Activated CD4-positive, alpha-beta T cell treated with anti-CD3 and anti-CD28 coated beads, Interleukin-2, amount 10 ng/mL, durations not matched to agents 7 days and 5 days (primary cell): ENCODE results near the gene CXCR2. TPM values are rescaled to one million over a fixed set of nuclear protein-coding genes. Genes with fewer than 3 reads are reported as not detected.

Experiments used
- CTCF ChIA-PET: fragments of 350-600 bp; sonication (Branson Sonifier 250); formaldehyde crosslinking; loops from one replicate; lab custom pipeline; 2021; ENCODE audit warnings: antibody characterized with exemption; lab: Charles Lee
- POLR2A ChIA-PET: fragments of 350-600 bp; sonication (Branson Sonifier 250); formaldehyde crosslinking; loops from one replicate; lab custom pipeline; 2021; ENCODE audit warnings: antibody characterized with exemption; lab: Charles Lee
- DNase-seq: peaks from one replicate; pipeline ENCODE4 v3.0.0-alpha.2; 2020
- H3K27ac Mint-ChIP-seq: one replicate; pipeline ENCODE4 v1.8.0; 2021; ENCODE audit warnings: mild to moderate bottlenecking, moderate library complexity, mixed read lengths
- H3K27me3 Mint-ChIP-seq: one replicate; pipeline ENCODE4 v1.8.0; 2021; ENCODE audit warnings: mixed read lengths
- H3K36me3 Mint-ChIP-seq: one replicate; pipeline ENCODE4 v1.8.0; 2021; ENCODE audit warnings: low read depth, mixed read lengths
- H3K4me1 Mint-ChIP-seq: one replicate; pipeline ENCODE4 v1.8.0; 2021; ENCODE audit warnings: mixed read lengths
- H3K4me3 Mint-ChIP-seq: one replicate; pipeline ENCODE4 v1.8.0; 2021; ENCODE audit warnings: mild to moderate bottlenecking, moderate library complexity, mixed read lengths
- H3K9me3 Mint-ChIP-seq: one replicate; pipeline ENCODE4 v1.8.0; 2021; ENCODE audit warnings: mixed read lengths
- total RNA-seq, 2 experiments: library from RNA; stranded (reverse); gene quantifications; one replicate each; pipeline ENCODE4 v1.2.3, GENCODE V29; 2021

Gene CXCR2
- under 1 TPM; 0.20 to 0.37 TPM for total RNA-seq

GRCh38 chr2:218125626-218126080 lies at the start of gene CXCR2:
Gene CXCR2, plus strand, starts transcription at chr2:218126028. Its CDS starts 8,774 bp downstream, at chr2:218134802.
- ChIA-PET CTCF (interaction anchor here (0.6 kb wide), 1 partner anchor 226 kb away, joined by 3 read pairs; no protein-coding TSS in a partner anchor), POLR2A (no interaction called here)
- DNase-seq, result no peak
- Mint-ChIP-seq H3K4me1 (peaks cover 13% of the 10 kb centered on the region), H3K36me3 (no peaks in the 10 kb centered on the region), H3K4me3 (peak within 1 kb of the TSS; percentile 25), H3K9me3 (peaks cover 15% of the 10 kb centered on the region), H3K27me3 (peaks cover 22% of the 10 kb centered on the region), H3K27ac (peak within 1 kb of the TSS; percentile 59)

DNA sequence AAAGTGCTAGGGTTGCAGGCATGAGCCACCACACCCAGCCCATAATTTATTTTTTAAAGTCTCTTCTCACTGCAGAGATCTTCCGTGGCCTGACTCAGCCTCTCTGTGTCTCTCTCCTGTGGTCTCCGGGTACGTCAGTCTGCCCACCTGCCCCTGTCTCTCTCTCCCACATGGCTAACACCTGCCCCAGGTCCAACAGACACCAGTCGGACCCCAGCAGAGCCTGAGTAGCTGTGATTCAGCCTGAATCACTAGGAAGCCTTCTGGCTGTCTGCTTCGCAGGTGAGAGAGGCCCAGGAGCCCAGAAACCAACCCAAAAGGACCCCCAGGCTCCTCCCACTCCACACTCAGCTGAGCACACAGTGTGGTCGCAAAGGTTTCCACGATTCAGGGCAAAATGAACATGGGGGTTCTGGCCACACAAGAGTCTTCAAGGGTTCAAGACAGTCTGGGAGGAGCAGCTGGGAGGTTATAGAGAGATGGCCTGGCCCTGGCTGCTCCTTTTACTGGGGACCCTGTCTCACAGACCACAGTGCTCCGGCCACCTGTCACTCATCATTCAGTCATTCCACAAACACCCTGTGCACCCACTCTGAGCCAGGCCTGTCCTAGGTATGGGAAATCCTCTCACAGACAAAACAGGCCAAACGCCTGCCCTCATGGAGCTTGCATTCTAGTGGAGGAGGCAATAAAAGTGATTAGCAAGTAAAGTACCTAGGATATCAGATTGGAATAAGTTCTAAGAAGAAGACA lies 48.2 kb upstream of the CXCR2 start:
- ChIA-PET POLR2A (no interaction called here), CTCF (no interaction called here)
- DNase-seq, result no peak
- Mint-ChIP-seq H3K4me3 (no peak overlapping the region), H3K36me3 (no peaks in the 10 kb centered on the region), H3K4me1 (no peaks in the 10 kb centered on the region), H3K27ac (no peak overlapping the region), H3K27me3 (no peaks in the 10 kb centered on the region), H3K9me3 (no peaks in the 10 kb centered on the region)

- H3K36me3 Mint-ChIP-seq, result no peaks in the 10 kb centered on the region
- no peak overlapping the region for H3K4me3 Mint-ChIP-seq
- no peaks in the 10 kb centered on the region for H3K9me3 Mint-ChIP-seq
- ChIA-PET CTCF (interaction anchor here (2.1 kb wide), 1 partner anchor 10 kb away, joined by 6 read pairs; no protein-coding TSS in a partner anchor), POLR2A (no interaction called here)
- H3K27ac Mint-ChIP-seq, result no peak overlapping the region
- DNase-seq, result no peak
- H3K27me3 Mint-ChIP-seq, result peaks cover 2% of the 10 kb centered on the region
- no peaks in the 10 kb centered on the region for H3K4me1 Mint-ChIP-seq
These were observed 45.6 kb upstream of the CXCR2 start for GRCh38 chr2:218079943-218080913.

DNA sequence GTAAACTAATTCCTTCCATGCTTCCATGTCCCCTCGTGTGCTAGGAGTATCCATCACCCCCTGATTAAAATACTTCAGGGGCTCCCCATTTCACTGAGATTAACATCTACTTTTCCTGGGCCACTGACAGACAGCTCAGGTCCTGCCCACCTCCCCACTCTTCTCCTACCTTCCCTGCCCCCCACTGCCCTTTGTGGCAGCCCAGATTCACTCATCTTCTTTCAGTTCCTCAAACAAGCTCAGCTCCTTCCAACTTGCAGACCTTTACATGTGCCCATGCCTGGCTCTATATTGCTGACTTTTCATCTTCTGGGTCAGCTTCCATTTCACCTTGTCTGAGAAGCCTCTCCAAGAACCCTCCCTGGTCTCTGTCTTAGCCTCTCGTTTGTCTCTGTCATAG lies 44.8 kb upstream of the CXCR2 start:
- Mint-ChIP-seq H3K27ac (no peak overlapping the region), H3K27me3 (peaks cover 5% of the 10 kb centered on the region), H3K36me3 (peaks cover 1% of the 10 kb centered on the region), H3K9me3 (peaks cover 2% of the 10 kb centered on the region), H3K4me3 (no peak overlapping the region), H3K4me1 (no peaks in the 10 kb centered on the region)
- no peak for DNase-seq
- POLR2A ChIA-PET, result no interaction called here
- CTCF ChIA-PET, result no interaction called here

DNA sequence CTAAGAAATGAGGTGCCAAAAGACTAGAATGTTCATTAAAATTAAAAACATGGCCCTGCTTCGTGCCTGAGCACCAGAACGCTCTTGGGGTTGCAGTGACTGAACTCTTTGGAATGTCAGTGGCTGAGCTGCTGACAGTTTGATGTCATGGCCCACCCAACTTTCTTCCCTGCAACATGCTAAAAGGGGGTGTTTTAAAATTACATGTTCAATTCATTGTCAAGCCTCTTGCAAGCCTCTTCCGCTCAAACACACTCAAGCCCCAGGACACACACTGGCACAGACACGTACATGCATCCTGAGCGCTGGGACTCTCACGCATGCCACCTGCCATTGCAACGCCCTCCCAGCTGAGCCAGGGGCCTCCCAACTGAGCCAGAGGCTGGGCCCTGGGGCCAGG lies 44.1 kb upstream of the CXCR2 start:
- ChIA-PET CTCF (no interaction called here), POLR2A (no interaction called here)
- Mint-ChIP-seq H3K4me3 (no peak overlapping the region), H3K4me1 (no peaks in the 10 kb centered on the region), H3K27ac (no peak overlapping the region), H3K36me3 (peaks cover 6% of the 10 kb centered on the region), H3K9me3 (peaks cover 8% of the 10 kb centered on the region), H3K27me3 (peaks cover 11% of the 10 kb centered on the region)
- DNase-seq, result no peak

DNA sequence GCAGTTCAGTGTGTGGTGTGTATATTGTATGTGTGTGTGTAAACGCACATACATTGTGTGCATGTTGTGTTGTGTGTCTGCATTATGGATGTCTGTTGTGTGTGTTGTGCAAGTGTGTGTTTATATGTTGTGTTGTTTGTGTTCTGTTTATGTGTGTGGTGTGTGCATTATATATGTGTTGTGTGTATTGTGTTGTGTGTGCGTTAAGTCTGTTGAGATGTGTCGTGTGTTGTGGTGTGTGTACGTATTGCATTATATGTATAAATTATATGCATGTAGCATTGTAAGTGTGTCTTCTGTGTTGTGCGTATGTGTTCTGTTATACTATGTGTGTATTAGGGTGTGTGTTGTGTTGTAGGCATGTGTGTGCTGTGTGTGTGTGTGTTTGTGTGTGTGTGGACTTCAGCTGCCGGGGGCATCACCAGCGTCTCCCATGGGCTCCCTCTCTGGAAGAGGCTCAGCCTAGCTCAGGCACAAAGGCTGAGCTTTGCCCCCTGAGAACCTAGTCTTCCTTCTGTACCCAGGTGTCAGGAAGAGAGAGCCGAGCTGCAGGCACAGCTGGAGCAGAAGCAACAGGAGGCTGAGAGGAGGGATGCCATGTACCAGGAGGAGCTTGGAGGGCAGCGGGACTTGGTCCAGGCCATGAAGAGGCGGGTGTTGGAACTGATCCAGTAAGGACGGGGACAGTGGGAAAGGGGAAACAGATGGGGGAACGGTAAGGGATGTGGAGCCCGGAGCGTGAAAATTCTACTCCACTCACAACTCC lies 43.1 kb upstream of the CXCR2 start:
- H3K36me3 Mint-ChIP-seq, result peaks cover 6% of the 10 kb centered on the region
- H3K27me3 Mint-ChIP-seq, result peaks cover 12% of the 10 kb centered on the region
- no peak overlapping the region for H3K4me3 Mint-ChIP-seq
- H3K9me3 Mint-ChIP-seq, result peaks cover 8% of the 10 kb centered on the region
- POLR2A ChIA-PET, result no interaction called here
- H3K27ac Mint-ChIP-seq, result no peak overlapping the region
- no peaks in the 10 kb centered on the region for H3K4me1 Mint-ChIP-seq
- DNase-seq, result no peak
- CTCF ChIA-PET, result interaction anchor here (0.8 to 1.2 kb wide), 2 partner anchors 9 to 21 kb away, joined by 3 to 4 read pairs; no protein-coding TSS in a partner anchor

GRCh38 chr2:218083352-218083676 lies 42.5 kb upstream of the CXCR2 start:
- Mint-ChIP-seq H3K36me3 (peaks cover 6% of the 10 kb centered on the region), H3K4me1 (no peaks in the 10 kb centered on the region), H3K4me3 (no peak overlapping the region), H3K27me3 (peaks cover 14% of the 10 kb centered on the region), H3K27ac (no peak overlapping the region), H3K9me3 (peaks cover 8% of the 10 kb centered on the region)
- ChIA-PET POLR2A (no interaction called here), CTCF (interaction anchor here (0.8 to 1.2 kb wide), 2 partner anchors 9 to 21 kb away, joined by 3 to 4 read pairs; no protein-coding TSS in a partner anchor)
- DNase-seq, result no peak

DNA sequence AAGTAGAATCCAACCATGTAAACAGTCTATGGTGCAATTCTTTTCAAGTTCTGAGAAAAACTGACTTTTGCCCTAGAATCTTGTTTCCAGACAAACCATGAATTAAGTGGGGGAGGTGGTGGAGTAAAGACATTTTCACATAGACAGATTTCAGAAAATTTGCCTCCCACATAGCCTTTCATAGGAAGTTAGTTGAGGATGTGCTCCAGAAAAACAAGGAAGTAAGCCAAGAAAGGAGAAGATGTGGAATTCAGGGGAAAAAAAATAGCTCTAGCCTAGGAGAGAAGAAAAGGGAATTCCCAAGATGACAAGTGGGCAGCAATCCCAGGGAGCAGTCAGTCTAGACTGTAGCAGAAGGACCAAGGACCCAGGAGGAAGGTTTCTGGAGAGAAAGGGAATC lies 39.4 kb upstream of the CXCR2 start:
- H3K9me3 Mint-ChIP-seq, result peaks cover 8% of the 10 kb centered on the region
- DNase-seq, result no peak
- CTCF ChIA-PET, result interaction anchor here (1.5 kb wide), 1 partner anchor 301 kb away, joined by 3 read pairs; no protein-coding TSS in a partner anchor
- H3K4me3 Mint-ChIP-seq, result no peak overlapping the region
- H3K4me1 Mint-ChIP-seq, result no peaks in the 10 kb centered on the region
- H3K36me3 Mint-ChIP-seq, result peaks cover 6% of the 10 kb centered on the region
- no peak overlapping the region for H3K27ac Mint-ChIP-seq
- POLR2A ChIA-PET, result no interaction called here
- peaks cover 18% of the 10 kb centered on the region for H3K27me3 Mint-ChIP-seq

DNA sequence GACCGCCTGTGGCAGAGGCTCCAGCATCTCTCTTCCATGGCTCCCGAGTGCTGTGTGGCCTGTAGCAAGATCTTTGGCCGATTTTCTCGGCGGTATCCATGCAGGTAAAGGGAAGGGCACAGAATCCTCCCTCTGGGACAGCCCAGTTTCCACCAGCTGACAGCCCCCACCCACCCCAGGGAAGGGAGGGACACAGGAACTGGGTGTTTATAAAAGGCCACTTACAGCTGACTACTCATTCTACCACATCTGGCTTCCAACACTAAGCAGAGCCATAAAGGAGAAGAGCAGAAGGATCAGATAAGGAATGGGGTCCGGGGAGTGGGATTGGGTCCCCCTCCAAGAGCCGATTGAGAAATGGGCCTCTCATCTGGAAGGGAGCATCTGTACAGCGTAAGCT lies 36.6 kb upstream of the CXCR2 start:
- Mint-ChIP-seq H3K9me3 (peaks cover 8% of the 10 kb centered on the region), H3K27ac (no peak overlapping the region), H3K4me3 (no peak overlapping the region), H3K4me1 (no peaks in the 10 kb centered on the region), H3K36me3 (peaks cover 6% of the 10 kb centered on the region), H3K27me3 (peaks cover 20% of the 10 kb centered on the region)
- CTCF ChIA-PET, result no interaction called here
- POLR2A ChIA-PET, result no interaction called here
- no peak for DNase-seq

DNA sequence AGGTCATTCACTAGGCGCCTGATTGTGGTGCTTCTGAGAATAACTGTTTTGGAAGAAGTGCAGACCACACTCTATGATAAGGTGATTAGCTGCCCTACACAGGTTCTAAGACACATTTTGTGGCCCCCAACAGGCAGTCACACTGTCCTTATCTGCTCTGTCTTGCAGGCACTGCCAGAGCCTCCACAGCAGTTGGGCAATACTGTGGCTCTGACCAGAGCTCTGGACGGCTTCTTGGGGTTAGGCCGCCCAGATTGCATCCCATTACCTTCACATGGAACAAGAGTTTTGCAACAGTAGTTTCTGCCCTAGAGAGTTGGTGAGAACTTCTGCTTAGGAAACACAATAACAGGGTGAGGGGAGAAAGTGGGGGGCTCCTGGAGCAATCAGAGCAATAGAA lies 34.1 kb upstream of the CXCR2 start:
- no peak overlapping the region for H3K27ac Mint-ChIP-seq
- CTCF ChIA-PET, result no interaction called here

DNA sequence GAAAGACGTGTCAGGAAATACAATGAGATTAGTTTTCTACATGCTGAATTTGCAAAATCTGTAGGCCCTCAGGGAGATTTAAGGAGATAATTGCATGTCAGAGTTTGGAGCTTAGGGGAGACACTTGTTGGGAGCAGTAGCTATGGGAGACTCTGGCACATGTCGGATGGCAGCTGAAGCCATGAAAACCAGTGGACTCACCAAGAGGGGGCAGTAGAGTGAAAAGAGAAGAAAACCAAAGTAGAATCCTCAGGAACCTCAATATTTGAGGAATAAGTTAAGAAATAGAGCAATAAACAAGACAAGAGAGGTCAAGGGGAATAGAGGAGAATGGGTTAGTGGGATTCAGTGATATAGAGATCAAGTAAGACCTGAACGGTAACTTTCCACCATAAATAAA lies 31.9 kb upstream of the CXCR2 start:
- no peaks in the 10 kb centered on the region for H3K9me3 Mint-ChIP-seq
- no peak overlapping the region for H3K4me3 Mint-ChIP-seq
- H3K36me3 Mint-ChIP-seq, result no peaks in the 10 kb centered on the region
- POLR2A ChIA-PET, result no interaction called here
- CTCF ChIA-PET, result no interaction called here
- no peak for DNase-seq
- H3K27me3 Mint-ChIP-seq, result peaks cover 15% of the 10 kb centered on the region
- no peaks in the 10 kb centered on the region for H3K4me1 Mint-ChIP-seq
- no peak overlapping the region for H3K27ac Mint-ChIP-seq

More for the DNA sequence above, 34.1 kb upstream of the CXCR2 start:
- POLR2A ChIA-PET, result no interaction called here
- Mint-ChIP-seq H3K9me3 (no peaks in the 10 kb centered on the region), H3K36me3 (no peaks in the 10 kb centered on the region), H3K4me1 (no peaks in the 10 kb centered on the region), H3K4me3 (no peak overlapping the region), H3K27me3 (peaks cover 8% of the 10 kb centered on the region)
- DNase-seq, result no peak

DNA sequence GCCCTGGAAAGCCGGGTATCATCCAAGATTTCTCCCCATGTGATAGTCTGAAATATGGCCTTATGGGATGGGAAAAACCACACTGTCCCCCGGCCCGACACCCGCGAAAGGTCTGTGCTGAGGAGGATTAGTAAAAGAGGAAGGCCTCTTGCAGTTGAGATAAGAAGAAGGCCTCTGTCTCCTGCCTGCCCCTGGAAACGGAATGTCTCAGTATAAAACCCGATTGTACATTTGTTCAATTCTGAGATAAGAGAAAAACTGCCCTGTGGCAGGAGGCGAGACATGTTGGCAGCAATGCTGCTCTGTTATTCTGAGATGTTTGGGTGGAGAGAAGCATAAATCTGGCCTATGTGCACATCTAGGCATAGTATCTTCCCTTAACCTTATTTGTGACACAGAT lies 30.0 kb upstream of the CXCR2 start:
- POLR2A ChIA-PET, result no interaction called here
- no peaks in the 10 kb centered on the region for H3K4me1 Mint-ChIP-seq
- H3K27me3 Mint-ChIP-seq, result peaks cover 22% of the 10 kb centered on the region
- CTCF ChIA-PET, result no interaction called here
- no peaks in the 10 kb centered on the region for H3K36me3 Mint-ChIP-seq
- no peak overlapping the region for H3K27ac Mint-ChIP-seq
- no peak overlapping the region for H3K4me3 Mint-ChIP-seq
- no peak for DNase-seq
- no peaks in the 10 kb centered on the region for H3K9me3 Mint-ChIP-seq
